GM20431 (cell line): ENCODE measurements around the gene WWC1.
"Not testable (repeated sequence)": the region's sequence is repeated elsewhere in the genome, so short reads cannot be mapped to it uniquely, and the experiment has no call there.

Experiments used
- in situ Hi-C: fragments of 300-500 bp; cut with MseI, MboI; formaldehyde crosslinking; loops from one replicate; pipeline ENCODE4 v1.15.0; 2020; ENCODE audit warnings: low sequenced_read_pairs; ENCODE audit not compliant: unreplicated experiment

Gene WWC1

GRCh38 chr5:168324859-168325630 is 33.6 kb downstream of the WWC1 start:
- in situ Hi-C loops = no loop called here

GRCh38 chr5:168327019-168327421 is 35.6 kb downstream of the WWC1 start:
- in situ Hi-C loops = no loop called here

- in situ Hi-C loops = no loop called here
These were observed 36.0 kb downstream of the WWC1 start for GRCh38 chr5:168327451-168327850.

GRCh38 chr5:168327994-168328393 is 36.5 kb downstream of the WWC1 start:
- in situ Hi-C loops = no loop called here

- in situ Hi-C loops = no loop called here
These were observed 37.4 kb downstream of the WWC1 start for GRCh38 chr5:168328814-168329213.

GRCh38 chr5:168329302-168329701 is 37.9 kb downstream of the WWC1 start:
- in situ Hi-C loops = no loop called here

- in situ Hi-C loops = no loop called here
These were observed 40.6 kb downstream of the WWC1 start for GRCh38 chr5:168332042-168332441.

- in situ Hi-C loops = no loop called here
These were observed 42.8 kb downstream of the WWC1 start for GRCh38 chr5:168334280-168334679.

GRCh38 chr5:168334695-168335094 is 43.2 kb downstream of the WWC1 start:
- in situ Hi-C loops = no loop called here

- in situ Hi-C loops = no loop called here
These were observed 45.9 kb downstream of the WWC1 start for GRCh38 chr5:168337361-168337760.

GRCh38 chr5:168339109-168339771 is 47.8 kb downstream of the WWC1 start:
- in situ Hi-C loops = no loop called here

GRCh38 chr5:168339772-168340140 is 48.3 kb downstream of the WWC1 start:
- in situ Hi-C loops = not testable (repeated sequence)

GRCh38 chr5:168340487-168340886 is 49.0 kb downstream of the WWC1 start:
- in situ Hi-C loops = no loop called here

- in situ Hi-C loops = no loop called here
These were observed 49.7 kb downstream of the WWC1 start for GRCh38 chr5:168341178-168341577.

- in situ Hi-C loops = no loop called here
These were observed 50.8 kb downstream of the WWC1 start for GRCh38 chr5:168342151-168342825.

- in situ Hi-C loops = no loop called here
These were observed 51.5 kb downstream of the WWC1 start for GRCh38 chr5:168342985-168343384.

GRCh38 chr5:168346417-168346816 is 55.0 kb downstream of the WWC1 start:
- in situ Hi-C loops = no loop called here

- in situ Hi-C loops = no loop called here
These were observed 56.1 kb downstream of the WWC1 start for GRCh38 chr5:168347368-168348083.

- in situ Hi-C loops = no loop called here
These were observed 56.6 kb downstream of the WWC1 start for GRCh38 chr5:168348084-168348414.

- in situ Hi-C loops = no loop called here
These were observed 58.9 kb downstream of the WWC1 start for GRCh38 chr5:168350315-168350714.
